ENCODE results near the gene CHCHD3. TPM values are rescaled to one million over a fixed set of nuclear protein-coding genes. Genes with fewer than 3 reads are reported as not detected.

CHCHD3 gene
- polyA plus RNA-seq, 3 donors, result 30.5 to 56.7 (median 48.8) TPM

DNA sequence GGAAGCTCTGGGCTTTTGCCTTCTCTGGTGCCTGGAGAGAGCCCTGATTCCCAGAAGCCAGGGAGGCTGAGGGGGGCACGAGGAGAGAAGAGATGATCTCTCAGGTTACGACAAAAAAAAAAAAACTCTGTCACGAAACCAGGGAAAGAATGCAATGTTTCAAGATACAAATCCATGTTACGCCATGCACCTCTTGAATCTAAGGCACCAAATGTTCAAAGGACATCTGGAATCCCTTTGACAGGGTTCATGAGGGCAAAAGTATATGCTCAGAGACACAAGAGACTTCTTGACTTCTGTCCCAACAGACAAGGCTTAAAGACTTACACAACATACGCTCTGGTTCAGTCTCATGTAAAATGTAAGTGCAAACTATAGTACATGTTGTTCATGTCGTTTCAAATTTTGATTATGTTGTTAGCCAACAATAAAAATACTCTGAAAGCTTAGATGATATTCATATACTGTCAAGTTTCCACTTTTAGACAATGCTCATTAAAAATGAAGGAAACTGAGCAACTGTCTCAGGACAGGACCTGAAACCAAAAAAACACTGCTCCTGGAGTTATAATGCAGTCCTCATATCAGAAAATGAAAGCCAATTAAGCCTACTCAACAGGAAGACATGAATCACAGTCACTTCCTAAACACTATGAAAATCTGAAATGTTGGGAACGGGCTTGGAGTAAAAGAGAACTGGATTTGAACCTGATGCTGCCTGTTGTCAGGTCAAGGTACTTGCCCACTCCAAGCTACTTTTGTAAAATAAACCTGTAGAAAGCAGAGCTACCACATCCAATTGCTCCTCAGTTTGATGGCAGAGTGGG is 72.3 kb downstream of the CHCHD3 start:
- Histone ChIP-seq H3K27ac (ENCODE audit: low read depth in 1 of 2, low read length in 2 of 2) (peak overlapping the region in 1 of 2 donors; percentile 18), H2AFZ (ENCODE audit: insufficient read depth, low read depth, low read length, poor library complexity, severe bottlenecking) (no peak overlapping the region), H3K4me1 (ENCODE audit: control insufficient read depth in 1 of 2, insufficient read depth in 2 of 2, low read length in 2 of 2) (peaks cover 3 to 4% of the 10 kb centered on the region in 2 donors), H3K9me3 (replicated peaks in 1 of 2; ENCODE audit: control insufficient read depth in 1 of 2, insufficient read depth in 1 of 2, low read length in 2 of 2) (peaks cover 3 to 8% of the 10 kb centered on the region in 2 donors), H3K9ac (ENCODE audit: insufficient read depth, low read length, poor library complexity, severe bottlenecking) (no peak overlapping the region), H3K36me3 (replicated peaks in 1 of 2; ENCODE audit: control insufficient read depth in 1 of 2, insufficient read depth in 2 of 2, low read length in 2 of 2) (peaks cover 0 to 14% of the 10 kb centered on the region in 2 donors), H3K4me3 (replicated peaks in 1 of 3; ENCODE audit: low read depth in 2 of 3, low read length in 3 of 3) (no peak overlapping the region), H3K4me2 (replicated peaks; ENCODE audit: extremely low read depth, low read length, poor library complexity, severe bottlenecking) (no peak overlapping the region), H4K20me1 (ENCODE audit: insufficient read depth, low read length) (no peaks in the 10 kb centered on the region), H3K27me3 (ENCODE audit: control insufficient read depth in 2 of 2, insufficient read depth in 2 of 2, low read length in 2 of 2) (no peaks in the 10 kb centered on the region), H3K79me2 (ENCODE audit: insufficient read depth, low read length) (no peaks in the 10 kb centered on the region)
- no peak overlapping the region for H3K4me3 Mint-ChIP-seq
- peaks cover 0 to 4% (median 0%) of the 10 kb centered on the region in 3 donors for H3K27me3 Mint-ChIP-seq (ENCODE audit: low read depth in 3 of 3)
- peak overlapping the region in 1 of 7 donors; percentile 8 for H3K27ac Mint-ChIP-seq
- intact Hi-C loops (cut with micrococcal nuclease), result no loop called here
- 91% methylated on average over 4 of the region's 7 CpGs for WGBS (ENCODE audit: insufficient coverage)
- H3K36me3 Mint-ChIP-seq, result peaks cover 16 to 22% of the 10 kb centered on the region in 2 donors
- H3K9me3 Mint-ChIP-seq, result peaks cover 4 to 14% (median 9%) of the 10 kb centered on the region in 7 donors
- H3K4me1 Mint-ChIP-seq, result peaks cover 20% of the 10 kb centered on the region
- DNase-seq, result no peak
- TF ChIP-seq CTCF (IDR thresholded peaks at IDR 0.05), result no peak

DNA sequence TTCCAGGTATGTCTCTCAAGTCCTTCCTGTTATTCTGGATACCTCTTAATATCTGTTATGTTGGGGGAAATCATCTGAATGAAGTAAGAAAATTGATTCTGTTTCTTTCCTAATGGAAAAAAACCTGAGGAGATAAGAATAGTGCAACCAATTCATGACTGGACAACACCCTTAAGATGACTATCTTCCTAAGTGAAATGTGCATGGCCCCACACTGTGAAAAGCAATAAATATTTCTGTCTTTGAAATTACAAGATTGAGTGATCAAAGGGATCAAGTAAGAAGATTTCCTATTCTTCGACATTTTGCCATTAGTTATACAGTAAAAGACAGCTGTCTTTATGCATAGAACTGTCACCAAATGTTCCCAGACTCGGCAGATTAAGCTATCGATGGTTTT is 73.9 kb downstream of the CHCHD3 start:
- H3K4me3 ChIP-seq (replicated peaks in 1 of 3; ENCODE audit: low read depth in 2 of 3, low read length in 3 of 3), result no peak overlapping the region
- DNase-seq, result no peak
- no peaks in the 10 kb centered on the region for H3K79me2 ChIP-seq (ENCODE audit: insufficient read depth, low read length)
- H2AFZ ChIP-seq (ENCODE audit: insufficient read depth, low read depth, low read length, poor library complexity, severe bottlenecking), result no peak overlapping the region
- no peak overlapping the region for H3K4me2 ChIP-seq (replicated peaks; ENCODE audit: extremely low read depth, low read length, poor library complexity, severe bottlenecking)
- H3K9ac ChIP-seq (ENCODE audit: insufficient read depth, low read length, poor library complexity, severe bottlenecking), result no peak overlapping the region
- no peak for TF ChIP-seq CTCF (IDR thresholded peaks at IDR 0.05)
- peaks cover 3 to 4% of the 10 kb centered on the region in 2 donors for H3K4me1 ChIP-seq (ENCODE audit: control insufficient read depth in 1 of 2, insufficient read depth in 2 of 2, low read length in 2 of 2)
- peaks cover 3 to 8% of the 10 kb centered on the region in 2 donors for H3K9me3 ChIP-seq (replicated peaks in 1 of 2; ENCODE audit: control insufficient read depth in 1 of 2, insufficient read depth in 1 of 2, low read length in 2 of 2)
- no peak overlapping the region for H3K27ac Mint-ChIP-seq
- WGBS (ENCODE audit: insufficient coverage), result no CpG with 5 or more reads among the region's 3 CpGs
- no peaks in the 10 kb centered on the region for H3K27me3 ChIP-seq (ENCODE audit: control insufficient read depth in 2 of 2, insufficient read depth in 2 of 2, low read length in 2 of 2)
- intact Hi-C loops (cut with micrococcal nuclease), result no loop called here
- H3K4me1 Mint-ChIP-seq, result peaks cover 9% of the 10 kb centered on the region
- H3K36me3 Mint-ChIP-seq, result peaks cover 16 to 21% of the 10 kb centered on the region in 2 donors
- H3K27me3 Mint-ChIP-seq (ENCODE audit: low read depth in 3 of 3), result peaks cover 0 to 4% (median 0%) of the 10 kb centered on the region in 3 donors
- no peak overlapping the region for H3K4me3 Mint-ChIP-seq
- peaks cover 4 to 14% (median 9%) of the 10 kb centered on the region in 7 donors for H3K9me3 Mint-ChIP-seq
- H4K20me1 ChIP-seq (ENCODE audit: insufficient read depth, low read length), result peaks cover 2% of the 10 kb centered on the region
- peaks cover 0 to 14% of the 10 kb centered on the region in 2 donors for H3K36me3 ChIP-seq (replicated peaks in 1 of 2; ENCODE audit: control insufficient read depth in 1 of 2, insufficient read depth in 2 of 2, low read length in 2 of 2)
- no peak overlapping the region for H3K27ac ChIP-seq (ENCODE audit: low read depth in 1 of 2, low read length in 2 of 2)
